GM21360 (cell line): ENCODE data around the gene COL18A1.

Experiments used
- ATAC-seq: cut with Tn5 transposase; IDR thresholded peaks from one replicate; pipeline ENCODE4 v1.9.1; 2021; ENCODE audit warnings: mild to moderate bottlenecking, moderate library complexity; ENCODE audit not compliant: unreplicated experiment

COL18A1 gene

GRCh38 chr21:45396620-45396995, 8.4 kb upstream of the COL18A1 start:
- ATAC-seq = no peak

- ATAC-seq = no peak
Measured at GRCh38 chr21:45397381-45397780, 7.6 kb upstream of the COL18A1 start.

GRCh38 chr21:45401054-45401518, 3.9 kb upstream of the COL18A1 start:
- no peak for ATAC-seq

- ATAC-seq = no peak
Measured at GRCh38 chr21:45401916-45402900, 2.8 kb upstream of the COL18A1 start.

- ATAC-seq = no peak
Measured at GRCh38 chr21:45403133-45403824, 1.7 kb upstream of the COL18A1 start.

GRCh38 chr21:45403825-45404729, 888 bp upstream of the COL18A1 start:
- ATAC-seq = no peak

GRCh38 chr21:45405271-45405818, 380 bp downstream of the COL18A1 start:
- ATAC-seq = no peak

- no peak for ATAC-seq
Measured at GRCh38 chr21:45405819-45406762, 1.1 kb downstream of the COL18A1 start.

GRCh38 chr21:45406801-45407628, 2.0 kb downstream of the COL18A1 start:
- no peak for ATAC-seq

- ATAC-seq = no peak
Measured at GRCh38 chr21:45407629-45408247, 2.8 kb downstream of the COL18A1 start.

- no peak for ATAC-seq
Measured at GRCh38 chr21:45408271-45408791, 3.4 kb downstream of the COL18A1 start.

GRCh38 chr21:45408801-45409261, 3.9 kb downstream of the COL18A1 start:
- no peak for ATAC-seq

- no peak for ATAC-seq
Measured at GRCh38 chr21:45409466-45410150, 4.6 kb downstream of the COL18A1 start.

GRCh38 chr21:45410151-45410864, 5.3 kb downstream of the COL18A1 start:
- no peak for ATAC-seq

GRCh38 chr21:45410865-45411809, 6.2 kb downstream of the COL18A1 start:
- no peak for ATAC-seq
